Fibroblast of lung (primary cell): ENCODE results near the gene MRGPRX4. TPM values are rescaled to one million over a fixed set of nuclear protein-coding genes. Genes with fewer than 3 reads are reported as not detected.
"Not testable (repeated sequence)": the region's sequence is repeated elsewhere in the genome, so short reads cannot be mapped to it uniquely, and the experiment has no call there.

ENCODE experiments used
- DNase-seq, 2 donors: peaks; one replicate each; pipeline versions ENCODE4 v3.0.0 to v3.0.0-alpha.2; 2010; ENCODE audit warnings: low read depth in 2 of 2
- H2AFZ ChIP-seq: 2 replicates; pipeline ENCODE4 v1.5.1; 2012; ENCODE audit warnings: low read length, control low read depth, inconsistent platforms
- H3K27ac ChIP-seq: 2 replicates; pipeline ENCODE4 v1.5.1; 2011; ENCODE audit warnings: low read length, control low read depth; ENCODE audit not compliant: insufficient read depth
- H3K27me3 ChIP-seq: 2 replicates; pipeline ENCODE4 v1.5.1; 2011; ENCODE audit warnings: mild to moderate bottlenecking, low read length; ENCODE audit not compliant: control insufficient read depth, insufficient read depth
- H3K36me3 ChIP-seq: 2 replicates; pipeline ENCODE4 v1.5.1; 2011; ENCODE audit warnings: low read length; ENCODE audit not compliant: control insufficient read depth, insufficient read depth
- H3K4me1 ChIP-seq: 2 replicates; pipeline ENCODE4 v1.5.1; 2011; ENCODE audit warnings: low read length; ENCODE audit not compliant: control insufficient read depth, insufficient read depth; ENCODE audit errors: extremely low read depth
- H3K4me2 ChIP-seq: 2 replicates; pipeline ENCODE4 v1.5.1; 2011; ENCODE audit warnings: low read length, control low read depth; ENCODE audit not compliant: insufficient read depth; ENCODE audit errors: extremely low read depth
- H3K4me3 ChIP-seq, 4 experiments: fragments of 200-600 bp in 1 of 4; sonication (generic) in 1 of 4; replicated peaks in 1 of 4; 2 replicates each; pipeline ENCODE4 v1.5.1; 2011 to 2016; ENCODE audit warnings: low read length in 4 of 4, low read depth in 3 of 4, mild to moderate bottlenecking in 3 of 4, control low read depth in 2 of 4, inconsistent platforms in 1 of 4, mixed read lengths in 1 of 4; ENCODE audit not compliant: insufficient read depth in 1 of 4; ENCODE audit errors: control extremely low read depth in 1 of 4
- H3K79me2 ChIP-seq: 2 replicates; pipeline ENCODE4 v1.5.1; 2012; ENCODE audit warnings: mild to moderate bottlenecking, low read length, inconsistent platforms; ENCODE audit not compliant: control insufficient read depth, insufficient read depth
- H3K9ac ChIP-seq: 2 replicates; pipeline ENCODE4 v1.5.1; 2011; ENCODE audit warnings: mild to moderate bottlenecking, low read length, control low read depth; ENCODE audit not compliant: insufficient read depth
- H3K9me3 ChIP-seq: 2 replicates; pipeline ENCODE4 v1.5.1; 2012; ENCODE audit warnings: low read depth, low read length; ENCODE audit not compliant: control insufficient read depth, insufficient read depth
- H4K20me1 ChIP-seq: 2 replicates; pipeline ENCODE4 v1.5.1; 2011; ENCODE audit warnings: low read length; ENCODE audit not compliant: control insufficient read depth, insufficient read depth; ENCODE audit errors: extremely low read depth
- CTCF ChIP-seq, 2 donors: IDR thresholded peaks in 1 of 2; conservative IDR thresholded peaks in 1 of 2; 1 replicate in 1 of 2; 2 replicates in 1 of 2; pipeline ENCODE4 v1.5.1; 2011 to 2012; ENCODE audit warnings: low read length in 2 of 2, control low read depth in 1 of 2, inconsistent platforms in 1 of 2, low read depth in 1 of 2, mild to moderate bottlenecking in 1 of 2
- EZH2 ChIP-seq: IDR thresholded peaks from 2 replicates; pipeline ENCODE4 v1.5.1; 2012; ENCODE audit warnings: low read length, control low read depth, mild to moderate bottlenecking; ENCODE audit errors: missing control alignments
- polyA plus RNA-seq, 2 donors: library from polyadenylated mRNA; depleted of rRNA in 1 of 2; stranded (reverse) in 1 of 2; unstranded in 1 of 2; fragments of >200 nt; gene quantifications; 2 replicates each; pipeline ENCODE4 v1.2.1, GENCODE V29; 2011 to 2012; ENCODE audit warnings: missing spikeins in 1 of 2
- total RNA-seq: library from RNA; depleted of rRNA; stranded (reverse); fragments of >200 nt; gene quantifications from 2 replicates; pipeline ENCODE4 v1.2.1, GENCODE V29; 2014

MRGPRX4 gene
- total and polyA plus RNA-seq, 2 donors (not counting 1 experiment from before 2014, with no cell fraction given): not detected

GRCh38 chr11:18173225-18173866, 709 bp downstream of the MRGPRX4 start:
- no peak for DNase-seq
- no peaks in the 10 kb centered on the region for H3K9me3 ChIP-seq
- no peak overlapping the region for H3K4me3 ChIP-seq
- no peak for TF ChIP-seq EZH2
- no peak for TF ChIP-seq CTCF (conservative IDR thresholded peaks at IDR 0.05 in 1 of 2, IDR thresholded peaks at IDR 0.05 in 1 of 2; ENCODE audit: low read depth in 1 of 2, low read length in 2 of 2)
- no peaks in the 10 kb centered on the region for H3K4me1 ChIP-seq
- H3K4me2 ChIP-seq: no peak overlapping the region
- H4K20me1 ChIP-seq: no peaks in the 10 kb centered on the region
- H3K27ac ChIP-seq: no peak overlapping the region
- no peak overlapping the region for H2AFZ ChIP-seq
- no peak overlapping the region for H3K9ac ChIP-seq
- no peaks in the 10 kb centered on the region for H3K79me2 ChIP-seq
- H3K27me3 ChIP-seq: peaks cover 3% of the 10 kb centered on the region
- no peaks in the 10 kb centered on the region for H3K36me3 ChIP-seq

GRCh38 chr11:18188796-18189195, 16.2 kb downstream of the MRGPRX4 start:
- no peaks in the 10 kb centered on the region for H3K4me1 ChIP-seq
- no peak overlapping the region for H3K4me2 ChIP-seq
- no peaks in the 10 kb centered on the region for H3K79me2 ChIP-seq
- H2AFZ ChIP-seq: no peak overlapping the region
- H3K9ac ChIP-seq: no peak overlapping the region
- H4K20me1 ChIP-seq: no peaks in the 10 kb centered on the region
- no peaks in the 10 kb centered on the region for H3K36me3 ChIP-seq
- no peak for DNase-seq
- no peak for TF ChIP-seq CTCF (conservative IDR thresholded peaks at IDR 0.05 in 1 of 2, IDR thresholded peaks at IDR 0.05 in 1 of 2; ENCODE audit: low read depth in 1 of 2, low read length in 2 of 2)
- no peaks in the 10 kb centered on the region for H3K27me3 ChIP-seq
- H3K9me3 ChIP-seq: no peaks in the 10 kb centered on the region
- H3K4me3 ChIP-seq: no peak overlapping the region
- no peak overlapping the region for H3K27ac ChIP-seq

- not testable (repeated sequence) for H3K4me3 ChIP-seq, DNase-seq, H3K4me1 ChIP-seq, H3K36me3 ChIP-seq, H3K27me3 ChIP-seq, H3K79me2 ChIP-seq, H3K4me2 ChIP-seq, H3K9ac ChIP-seq, H4K20me1 ChIP-seq, H3K9me3 ChIP-seq, H3K27ac ChIP-seq, H2AFZ ChIP-seq
These were observed 17.0 kb downstream of the MRGPRX4 start for GRCh38 chr11:18189476-18190245.
